Neuron (in vitro differentiated cells): Measurements from ENCODE around the gene PSPN.
"Not testable (repeated sequence)": the region's sequence is repeated elsewhere in the genome, so short reads cannot be mapped to it uniquely, and the experiment has no call there.

Experiments used
- H2AFZ ChIP-seq: one replicate; pipeline ENCODE4 v1.6.1; 2013; ENCODE audit warnings: low read depth, mild to moderate bottlenecking, inconsistent platforms, low read length, moderate library complexity
- H3K27me3 ChIP-seq: one replicate; pipeline ENCODE4 v1.6.1; 2013; ENCODE audit warnings: low read length; ENCODE audit not compliant: insufficient read depth
- H3K36me3 ChIP-seq: one replicate; pipeline ENCODE4 v1.6.1; 2013; ENCODE audit warnings: low read length; ENCODE audit not compliant: insufficient read depth
- H3K4me1 ChIP-seq: one replicate; pipeline ENCODE4 v1.6.1; 2013; ENCODE audit warnings: low read length; ENCODE audit not compliant: insufficient read depth
- H3K4me3 ChIP-seq: 2 replicates; pipeline ENCODE4 v1.5.1; 2013; ENCODE audit warnings: mild to moderate bottlenecking, low read length, moderate library complexity
- H3K9me3 ChIP-seq: one replicate; pipeline ENCODE4 v1.6.1; 2013; ENCODE audit warnings: low read length

Gene PSPN

DNA sequence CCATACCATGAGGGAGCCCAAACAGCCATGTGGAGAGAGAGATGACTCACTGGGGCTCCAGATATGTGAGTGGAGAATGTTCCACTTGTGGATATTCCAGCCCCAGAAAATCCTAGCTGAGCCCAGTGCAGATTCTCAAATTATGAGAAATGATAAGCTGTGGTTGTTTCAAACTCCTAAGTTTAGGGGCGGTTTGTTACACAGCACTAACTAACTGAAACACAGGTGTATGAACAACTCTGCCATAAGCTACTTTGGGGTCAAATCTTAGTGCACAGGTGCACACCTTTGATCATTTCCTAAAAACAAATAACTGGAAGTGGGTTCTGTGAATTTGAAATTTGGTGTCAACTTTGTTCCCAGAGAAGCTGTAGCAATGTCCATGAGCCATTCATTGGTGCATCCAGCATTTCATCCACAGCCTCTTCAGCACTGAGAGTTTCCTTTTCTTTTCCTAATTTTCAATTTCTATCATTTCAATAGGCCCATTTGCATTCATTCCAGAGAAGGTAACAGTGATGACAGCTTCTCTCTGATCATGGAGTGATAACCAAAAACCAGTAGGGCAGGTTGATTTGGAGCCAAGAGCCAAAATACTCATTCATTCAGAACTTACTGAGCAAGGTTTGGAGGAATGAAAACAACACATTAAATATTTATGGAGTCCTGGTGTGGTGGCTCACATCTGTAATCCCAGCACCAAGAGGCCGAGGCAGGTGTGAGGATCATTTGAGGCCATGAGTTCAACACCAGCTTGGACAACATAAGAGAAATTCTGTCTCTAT, 23.2 kb downstream of the PSPN start:
- H3K27me3 ChIP-seq: no peaks in the 10 kb centered on the region
- no peak overlapping the region for H3K4me3 ChIP-seq
- H3K36me3 ChIP-seq: no peaks in the 10 kb centered on the region
- no peaks in the 10 kb centered on the region for H3K9me3 ChIP-seq
- no peak overlapping the region for H2AFZ ChIP-seq
- no peaks in the 10 kb centered on the region for H3K4me1 ChIP-seq

DNA sequence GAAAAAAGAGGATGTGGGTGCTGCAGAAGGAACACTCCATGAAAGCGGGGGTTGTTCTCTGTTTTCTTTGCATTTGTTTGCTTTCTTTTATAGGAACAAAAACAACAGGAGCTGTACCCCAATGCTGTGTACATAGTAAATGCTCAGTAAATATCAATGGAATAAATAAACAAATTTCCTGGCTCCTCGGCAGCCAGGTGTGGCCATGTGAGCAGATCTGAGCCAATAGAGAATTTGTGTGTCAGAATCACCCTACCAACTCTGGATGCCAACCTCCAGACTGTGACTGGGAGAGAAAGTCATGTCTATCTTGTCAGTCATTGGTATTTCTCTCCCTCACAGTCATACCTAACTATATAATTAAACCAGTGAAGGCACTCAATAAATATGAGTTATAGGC, 25.0 kb downstream of the PSPN start:
- no peak overlapping the region for H3K4me3 ChIP-seq
- no peaks in the 10 kb centered on the region for H3K4me1 ChIP-seq
- no peaks in the 10 kb centered on the region for H3K36me3 ChIP-seq
- H3K27me3 ChIP-seq: no peaks in the 10 kb centered on the region
- H3K9me3 ChIP-seq: no peaks in the 10 kb centered on the region
- no peak overlapping the region for H2AFZ ChIP-seq

DNA sequence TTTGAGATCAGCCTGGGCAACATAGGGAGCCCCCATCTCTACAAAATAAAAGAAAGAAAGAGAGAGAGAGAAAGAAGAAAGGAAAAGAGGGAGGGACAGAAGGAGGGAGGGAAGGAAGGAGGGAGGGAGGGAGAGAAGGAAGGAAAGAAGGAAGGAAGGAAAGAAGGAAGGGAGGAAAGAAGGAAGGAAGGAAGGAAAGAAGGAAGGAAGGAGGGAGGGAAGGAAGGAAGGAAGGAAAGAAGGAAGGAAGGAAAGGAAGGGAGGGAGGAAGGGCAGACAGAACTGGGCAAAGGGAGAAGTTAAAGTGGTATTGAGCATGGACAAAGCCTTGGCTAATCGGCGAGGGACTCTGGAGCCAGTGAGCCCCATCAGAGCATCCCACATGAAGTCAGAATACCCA, 26.5 kb downstream of the PSPN start:
- not testable (repeated sequence) for H3K4me1 ChIP-seq, H3K27me3 ChIP-seq, H3K4me3 ChIP-seq, H3K9me3 ChIP-seq, H3K36me3 ChIP-seq, H2AFZ ChIP-seq

DNA sequence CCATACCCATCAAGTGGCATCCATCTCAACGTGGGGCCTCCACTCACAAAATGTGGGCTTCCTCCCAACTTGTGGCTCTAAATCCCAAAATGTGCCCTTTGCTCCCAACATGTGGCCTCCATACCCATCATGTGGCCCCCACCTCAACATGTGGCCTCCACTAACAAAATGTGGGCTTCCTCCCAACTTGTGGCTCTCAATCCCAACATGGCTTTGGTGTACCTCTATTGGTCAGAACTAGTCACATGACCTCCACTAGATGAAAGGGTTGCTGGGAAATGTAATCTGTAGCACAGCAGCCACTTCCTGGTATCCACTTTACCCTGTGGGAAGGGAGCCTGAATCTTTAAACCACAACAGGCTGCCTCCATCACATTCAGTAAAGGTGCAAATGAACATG, 32.3 kb downstream of the PSPN start:
- no peaks in the 10 kb centered on the region for H3K27me3 ChIP-seq
- no peak overlapping the region for H2AFZ ChIP-seq

DNA sequence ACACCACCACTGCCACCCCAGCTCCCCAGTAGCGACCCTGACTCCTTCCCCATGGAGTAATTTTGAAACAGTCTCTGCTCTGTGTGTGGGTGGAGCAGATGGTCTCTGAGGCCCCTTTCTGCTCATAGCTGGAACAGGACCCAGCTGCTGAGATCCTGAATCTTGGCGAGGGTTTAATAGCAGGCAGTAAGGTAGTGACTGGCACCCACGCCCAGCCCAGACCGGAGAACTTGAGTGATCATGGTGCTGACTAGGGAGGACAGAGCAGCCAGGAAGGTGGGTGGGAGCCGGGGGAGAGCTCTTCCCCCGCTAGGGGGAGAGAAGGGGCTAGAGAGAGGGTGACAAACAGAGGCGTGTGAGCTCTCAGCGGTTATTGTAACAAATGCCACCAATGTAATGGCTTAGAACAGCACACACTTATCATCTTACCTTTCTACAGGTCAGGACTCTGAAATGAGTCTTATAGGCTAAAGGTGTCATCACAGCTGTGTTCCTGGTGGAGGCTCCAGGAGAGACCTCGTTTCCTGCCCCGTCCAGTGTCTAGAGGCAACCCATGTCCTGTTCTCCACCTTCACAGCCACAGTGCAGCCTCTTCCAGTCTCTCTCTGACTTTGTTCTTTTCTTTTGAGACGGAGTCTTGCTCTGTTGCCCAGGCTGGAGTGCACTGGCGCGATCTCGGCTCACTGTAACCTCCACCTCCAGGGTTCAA, 35.1 kb downstream of the PSPN start:
- no peak overlapping the region for H3K4me3 ChIP-seq
- H3K4me1 ChIP-seq: no peaks in the 10 kb centered on the region
- no peaks in the 10 kb centered on the region for H3K36me3 ChIP-seq
- no peaks in the 10 kb centered on the region for H3K27me3 ChIP-seq
- no peak overlapping the region for H2AFZ ChIP-seq
- H3K9me3 ChIP-seq: no peaks in the 10 kb centered on the region

More for the DNA sequence above, 32.3 kb downstream of the PSPN start:
- H3K9me3 ChIP-seq: no peaks in the 10 kb centered on the region
- no peak overlapping the region for H3K4me3 ChIP-seq
- no peaks in the 10 kb centered on the region for H3K4me1 ChIP-seq
- H3K36me3 ChIP-seq: no peaks in the 10 kb centered on the region

DNA sequence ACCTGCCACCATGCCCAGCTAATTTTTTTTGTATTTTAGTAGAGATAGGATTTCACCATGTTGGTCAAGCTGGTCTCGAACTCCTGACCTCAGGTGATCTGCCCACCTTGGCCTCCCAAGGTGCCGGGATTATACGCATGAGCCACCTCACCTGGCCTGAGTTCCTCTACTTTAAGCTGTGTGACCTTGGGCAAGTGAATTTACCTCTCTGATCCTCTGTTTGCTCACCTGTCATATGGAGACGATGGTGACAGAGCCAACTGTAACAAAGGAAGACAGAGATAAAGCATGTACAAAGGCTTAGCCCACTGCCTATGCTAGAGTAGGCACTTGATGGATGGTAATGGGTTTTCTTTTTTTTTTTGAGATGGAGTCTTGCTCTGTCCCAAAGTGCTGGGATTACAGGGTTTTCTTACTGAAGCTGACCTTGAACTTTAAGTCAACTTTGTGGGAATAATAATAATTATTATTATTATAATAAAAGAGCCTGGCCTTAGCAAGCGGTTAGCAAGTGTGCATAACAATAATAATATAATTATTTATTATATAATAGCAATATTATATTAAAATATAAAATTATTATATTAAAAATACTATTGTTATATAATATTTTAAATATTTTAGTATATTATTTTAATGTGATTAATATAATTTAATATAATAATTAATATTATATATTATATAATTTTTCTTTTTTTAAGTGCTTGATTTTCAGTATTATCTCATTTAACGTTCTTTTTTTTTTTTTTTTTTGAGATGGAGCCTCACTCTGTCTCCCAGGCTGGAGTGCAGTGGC, 41.0 kb downstream of the PSPN start:
- H3K4me3 ChIP-seq: no peak overlapping the region
- no peaks in the 10 kb centered on the region for H3K4me1 ChIP-seq
- H3K27me3 ChIP-seq: peaks cover 4% of the 10 kb centered on the region
- H3K9me3 ChIP-seq: no peaks in the 10 kb centered on the region
- H2AFZ ChIP-seq: no peak overlapping the region
- no peaks in the 10 kb centered on the region for H3K36me3 ChIP-seq

DNA sequence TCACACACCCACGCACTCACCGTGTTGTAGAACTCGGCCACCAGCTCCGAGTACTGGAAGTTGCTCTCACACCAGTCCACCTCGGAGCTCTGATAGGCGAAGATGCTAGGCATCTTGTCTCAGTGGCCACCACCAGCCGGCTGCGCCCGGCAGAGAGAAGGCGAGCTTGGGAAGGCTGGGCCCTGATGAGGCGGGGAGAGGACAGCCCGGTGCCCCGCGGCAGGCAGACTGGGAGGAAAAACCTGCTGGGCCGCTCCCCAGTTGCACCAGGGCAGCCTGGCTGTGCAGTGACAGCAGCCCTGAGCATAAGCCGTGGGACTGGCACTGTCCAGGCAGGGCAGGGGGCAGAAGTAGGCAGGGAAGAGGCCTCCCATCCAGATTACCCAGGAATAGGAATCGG, 42.3 kb downstream of the PSPN start, which contains the start of gene ACER1:
ACER1 (minus strand) TSS at position 174 of the 400 bp plus-strand sequence; CDS start at position 113, 61 bp downstream.
- no peaks in the 10 kb centered on the region for H3K9me3 ChIP-seq
- H3K36me3 ChIP-seq: no peaks in the 10 kb centered on the region
- no peak within 1 kb of the TSS for H3K4me3 ChIP-seq
- H3K27me3 ChIP-seq: peaks cover 4% of the 10 kb centered on the region
- H2AFZ ChIP-seq: no peak within 1 kb of the TSS
- no peaks in the 10 kb centered on the region for H3K4me1 ChIP-seq

DNA sequence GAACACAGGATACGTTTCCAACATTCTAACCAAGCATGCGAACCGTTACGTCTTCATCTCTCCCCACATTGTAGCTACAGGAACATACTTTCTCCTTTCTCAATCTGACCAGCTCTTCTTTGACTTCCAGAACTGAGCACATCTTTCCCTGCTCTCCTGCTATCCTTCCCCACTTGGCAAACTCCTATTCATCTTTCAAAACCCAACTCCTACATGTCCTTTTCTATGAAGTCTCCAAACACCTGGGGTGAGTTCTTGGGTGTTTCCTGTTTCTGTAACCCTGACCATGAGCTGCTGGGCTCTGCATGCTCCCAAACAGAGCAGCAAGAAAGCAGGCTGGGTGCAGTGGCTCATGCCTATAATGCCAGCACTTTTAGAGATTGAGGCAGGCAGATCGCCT, 48.9 kb downstream of the PSPN start:
- no peaks in the 10 kb centered on the region for H3K36me3 ChIP-seq
- no peak overlapping the region for H2AFZ ChIP-seq
- no peaks in the 10 kb centered on the region for H3K9me3 ChIP-seq
- no peaks in the 10 kb centered on the region for H3K27me3 ChIP-seq
- no peaks in the 10 kb centered on the region for H3K4me1 ChIP-seq
- H3K4me3 ChIP-seq: no peak overlapping the region

DNA sequence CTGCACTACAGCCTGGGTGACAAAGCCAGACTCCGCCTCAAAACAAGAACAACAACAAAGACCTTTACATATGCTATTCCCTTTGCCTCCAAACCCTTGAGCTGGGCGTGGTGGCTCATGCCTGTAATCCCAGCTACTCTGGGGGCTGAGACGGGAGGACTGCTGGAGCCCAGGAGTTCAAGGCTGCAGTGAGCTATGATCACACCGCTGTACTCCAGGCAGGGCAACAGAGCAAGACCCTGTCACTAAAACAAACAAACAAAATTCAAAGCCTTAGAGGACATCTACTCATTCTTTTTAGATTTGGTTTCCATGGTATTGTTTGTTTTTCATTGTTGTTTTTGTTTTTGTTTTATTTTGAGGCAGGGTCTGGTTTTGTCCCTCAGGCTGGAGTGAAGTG, 50.1 kb downstream of the PSPN start:
- Histone ChIP-seq H3K4me1 (no peaks in the 10 kb centered on the region), H2AFZ (no peak overlapping the region), H3K4me3 (no peak overlapping the region), H3K36me3 (no peaks in the 10 kb centered on the region), H3K27me3 (no peaks in the 10 kb centered on the region), H3K9me3 (no peaks in the 10 kb centered on the region)
